IMR-90 (cell line): ENCODE data around the gene CSNK1D.

Experiments
- BHLHE40 ChIP-seq: fragments of 150-350 bp; IDR thresholded peaks from 2 replicates; pipeline ENCODE4 v1.6.1; 2016; ENCODE audit warnings: mild to moderate bottlenecking, low read depth, low read length
- CEBPB ChIP-seq: IDR thresholded peaks from 2 replicates; pipeline ENCODE4 v1.6.1; 2012; ENCODE audit warnings: low read depth, low read length, improper control_type of control experiment
- CHD1 ChIP-seq: IDR thresholded peaks from 2 replicates; pipeline ENCODE4 v1.6.1; 2012; ENCODE audit warnings: low read depth, low read length, improper control_type of control experiment
- CTCF ChIP-seq: conservative IDR thresholded peaks from 2 replicates; pipeline ENCODE4 v1.5.1; 2012; ENCODE audit warnings: mild to moderate bottlenecking, low read depth, low read length, improper control_type of control experiment
- ELK1 ChIP-seq: fragments of 150-350 bp; IDR thresholded peaks from 2 replicates; pipeline ENCODE4 v1.6.1; 2016; ENCODE audit warnings: low read depth, mild to moderate bottlenecking, low read length, moderate library complexity, borderline replicate concordance
- MAFK ChIP-seq: IDR thresholded peaks from 2 replicates; pipeline ENCODE4 v1.6.1; 2012; ENCODE audit warnings: low read depth, low read length, improper control_type of control experiment
- MAZ ChIP-seq: IDR thresholded peaks from 2 replicates; pipeline ENCODE4 v1.6.1; 2012; ENCODE audit warnings: low read depth, mild to moderate bottlenecking, low read length, improper control_type of control experiment, moderate library complexity, borderline replicate concordance
- MXI1 ChIP-seq: IDR thresholded peaks from 2 replicates; pipeline ENCODE4 v1.6.1; 2012; ENCODE audit warnings: low read depth, mild to moderate bottlenecking, low read length, moderate library complexity, borderline replicate concordance
- POLR2A ChIP-seq: IDR thresholded peaks from 2 replicates; pipeline ENCODE4 v1.6.1; 2012; ENCODE audit warnings: mild to moderate bottlenecking, low read depth, low read length
- RAD21 ChIP-seq: IDR thresholded peaks from 2 replicates; pipeline ENCODE4 v1.6.1; 2012; ENCODE audit warnings: low read length, improper control_type of control experiment
- RCOR1 ChIP-seq: IDR thresholded peaks from 2 replicates; pipeline ENCODE4 v1.6.1; 2012; ENCODE audit warnings: mild to moderate bottlenecking, low read length, improper control_type of control experiment; ENCODE audit not compliant: insufficient replicate concordance
- RFX5 ChIP-seq: IDR thresholded peaks from 2 replicates; pipeline ENCODE4 v1.8.0; 2012; ENCODE audit warnings: low read depth, mild to moderate bottlenecking, low read length, moderate library complexity
- SMC3 ChIP-seq: fragments of 150-350 bp; IDR thresholded peaks from 2 replicates; pipeline ENCODE4 v1.6.1; 2016; ENCODE audit warnings: low read depth, mild to moderate bottlenecking, antibody characterized with exemption, low read length, moderate library complexity
- USF2 ChIP-seq: fragments of 150-350 bp; IDR thresholded peaks from 2 replicates; pipeline ENCODE4 v1.6.1; 2017; ENCODE audit warnings: mild to moderate bottlenecking, antibody characterized with exemption, low read length, low read depth

- TF ChIP-seq MAFK (no peak), CTCF (no peak), CEBPB (no peak), RAD21 (no peak), POLR2A (no peak), USF2 (no peak), RCOR1 (no peak), ELK1 (no peak), BHLHE40 (no peak), RFX5 (no peak), MXI1 (no peak), SMC3 (no peak), MAZ (no peak), CHD1 (no peak)
Measured at GRCh38 chr17:82316651-82317393, 43.3 kb upstream of the CSNK1D start.
